GM13977 (cell line): ENCODE data around the gene SERPINE1.
"Not testable (repeated sequence)": the region's sequence is repeated elsewhere in the genome, so short reads cannot be mapped to it uniquely, and the experiment has no call there.

Experiments used
- DNase-seq: peaks from one replicate; pipeline ENCODE4 v3.0.0; 2012; ENCODE audit warnings: low spot score
- CTCF ChIP-seq: IDR thresholded peaks from 2 replicates; pipeline ENCODE4 v1.5.1; 2012; ENCODE audit warnings: mild to moderate bottlenecking, control low read depth; ENCODE audit not compliant: insufficient read depth; ENCODE audit errors: extremely low read depth, missing control alignments
- in situ Hi-C: fragments of 300-500 bp; cut with MboI; formaldehyde crosslinking; loops from one replicate; pipeline ENCODE4 v1.12.0; 2022; ENCODE audit warnings: low sequenced_read_pairs, low pct_unique_long_range_greater_than_20kb, mixed read lengths, inconsistent platforms; ENCODE audit not compliant: unreplicated experiment

Gene SERPINE1

GRCh38 chr7:101109368-101109767 is 17.5 kb upstream of the SERPINE1 start:
- TF ChIP-seq CTCF, result no peak
- no peak for DNase-seq
- in situ Hi-C loops, result no loop called here

- TF ChIP-seq CTCF, result no peak
- in situ Hi-C loops, result no loop called here
- no peak for DNase-seq
These were observed 15.6 kb upstream of the SERPINE1 start for GRCh38 chr7:101111261-101111660.

- DNase-seq, result no peak
- TF ChIP-seq CTCF, result no peak
- in situ Hi-C loops, result no loop called here
These were observed 14.7 kb upstream of the SERPINE1 start for GRCh38 chr7:101112233-101112632.

- not testable (repeated sequence) for DNase-seq
These were observed 13.8 kb upstream of the SERPINE1 start for GRCh38 chr7:101113140-101113539.

GRCh38 chr7:101113836-101114235 is 13.1 kb upstream of the SERPINE1 start:
- DNase-seq, result no peak
- in situ Hi-C loops, result no loop called here
- no peak for TF ChIP-seq CTCF

More at GRCh38 chr7:101113140-101113539, 13.8 kb upstream of the SERPINE1 start:
- in situ Hi-C loops, result not testable (repeated sequence)

- in situ Hi-C loops, result no loop called here
These were observed 12.4 kb upstream of the SERPINE1 start for GRCh38 chr7:101114492-101114891.

GRCh38 chr7:101115215-101115614 is 11.7 kb upstream of the SERPINE1 start:
- in situ Hi-C loops, result no loop called here

More at GRCh38 chr7:101114492-101114891, 12.4 kb upstream of the SERPINE1 start:
- TF ChIP-seq CTCF, result no peak
- no peak for DNase-seq

More at GRCh38 chr7:101115215-101115614, 11.7 kb upstream of the SERPINE1 start:
- TF ChIP-seq CTCF, result no peak
- DNase-seq, result no peak
